GM12872 (cell line): ENCODE measurements around the gene KPNA2.

Experiments
- TF ChIP-seq, protein P1 (sequence below): IDR thresholded peaks from 3 replicates; pipeline ENCODE4 v1.5.1; 2011; ENCODE audit warnings: low read depth, mild to moderate bottlenecking, low read length, moderate library complexity; ENCODE audit not compliant: insufficient read depth

Gene KPNA2

GRCh38 chr17:68013385-68013784, 22.1 kb upstream of the KPNA2 start:
- TF ChIP-seq, protein P1, sequence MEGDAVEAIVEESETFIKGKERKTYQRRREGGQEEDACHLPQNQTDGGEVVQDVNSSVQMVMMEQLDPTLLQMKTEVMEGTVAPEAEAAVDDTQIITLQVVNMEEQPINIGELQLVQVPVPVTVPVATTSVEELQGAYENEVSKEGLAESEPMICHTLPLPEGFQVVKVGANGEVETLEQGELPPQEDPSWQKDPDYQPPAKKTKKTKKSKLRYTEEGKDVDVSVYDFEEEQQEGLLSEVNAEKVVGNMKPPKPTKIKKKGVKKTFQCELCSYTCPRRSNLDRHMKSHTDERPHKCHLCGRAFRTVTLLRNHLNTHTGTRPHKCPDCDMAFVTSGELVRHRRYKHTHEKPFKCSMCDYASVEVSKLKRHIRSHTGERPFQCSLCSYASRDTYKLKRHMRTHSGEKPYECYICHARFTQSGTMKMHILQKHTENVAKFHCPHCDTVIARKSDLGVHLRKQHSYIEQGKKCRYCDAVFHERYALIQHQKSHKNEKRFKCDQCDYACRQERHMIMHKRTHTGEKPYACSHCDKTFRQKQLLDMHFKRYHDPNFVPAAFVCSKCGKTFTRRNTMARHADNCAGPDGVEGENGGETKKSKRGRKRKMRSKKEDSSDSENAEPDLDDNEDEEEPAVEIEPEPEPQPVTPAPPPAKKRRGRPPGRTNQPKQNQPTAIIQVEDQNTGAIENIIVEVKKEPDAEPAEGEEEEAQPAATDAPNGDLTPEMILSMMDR = no peak

- TF ChIP-seq, protein P1 = no peak
These were observed 20.3 kb upstream of the KPNA2 start for GRCh38 chr17:68015081-68015723.

DNA sequence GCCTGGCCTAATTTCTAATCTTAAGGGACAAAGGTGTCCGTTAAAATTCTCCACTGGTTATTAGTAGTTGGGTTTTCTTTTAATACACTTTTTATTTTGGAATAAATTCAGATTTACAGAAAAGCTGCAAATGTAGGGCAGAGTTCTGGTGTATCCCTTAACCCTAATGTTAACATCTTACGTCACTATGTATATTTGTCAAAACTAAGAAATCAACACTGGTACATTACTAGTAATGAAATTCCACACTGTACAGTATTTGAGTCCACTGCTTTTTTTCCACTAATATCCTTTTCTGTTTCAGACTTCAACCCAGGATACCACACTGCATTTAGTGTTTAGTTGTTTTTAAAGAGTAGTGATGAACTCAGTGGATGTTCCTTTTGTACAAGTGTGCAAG, 18.7 kb upstream of the KPNA2 start:
- TF ChIP-seq, protein P1 = no peak

GRCh38 chr17:68019336-68019674, 16.2 kb upstream of the KPNA2 start:
- TF ChIP-seq, protein P1 = no peak

DNA sequence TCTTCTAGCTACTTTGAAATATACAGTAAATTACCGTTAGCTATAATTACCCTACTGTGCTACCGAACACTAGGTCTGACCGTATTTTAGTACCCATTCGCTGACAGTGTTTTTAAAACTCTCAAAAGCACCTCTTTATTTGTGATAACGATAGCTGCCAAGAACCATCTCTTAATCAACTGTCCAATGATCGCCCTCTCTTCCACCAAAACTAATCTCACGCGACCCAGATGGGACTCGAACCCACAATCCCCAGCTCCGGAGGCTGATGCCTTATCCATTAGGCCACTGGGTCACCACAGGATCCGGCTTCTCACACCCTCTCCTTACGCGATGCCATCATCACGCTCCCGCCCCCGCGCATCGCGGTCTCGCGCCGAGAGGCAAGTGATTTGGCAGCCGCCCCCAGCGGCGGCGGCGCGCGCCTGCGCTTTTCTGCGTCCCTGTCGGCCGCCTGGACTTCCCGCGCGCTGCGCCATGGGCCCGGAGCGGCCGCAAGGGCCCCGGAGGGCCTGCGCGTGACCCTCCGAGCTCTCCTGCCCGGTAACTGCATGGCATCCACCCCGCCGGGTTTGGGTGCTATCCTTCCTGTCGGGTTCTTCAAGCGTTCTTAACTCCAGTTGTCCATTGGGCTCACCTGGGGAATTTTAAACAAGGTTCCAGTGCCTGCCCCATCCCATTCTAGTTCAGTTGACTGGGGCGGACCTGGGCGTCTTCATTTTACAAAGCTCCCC, 15.7 kb upstream of the KPNA2 start:
- TF ChIP-seq, protein P1 = peak; percentile 60; the same call in 2 of the 3 replicates

DNA sequence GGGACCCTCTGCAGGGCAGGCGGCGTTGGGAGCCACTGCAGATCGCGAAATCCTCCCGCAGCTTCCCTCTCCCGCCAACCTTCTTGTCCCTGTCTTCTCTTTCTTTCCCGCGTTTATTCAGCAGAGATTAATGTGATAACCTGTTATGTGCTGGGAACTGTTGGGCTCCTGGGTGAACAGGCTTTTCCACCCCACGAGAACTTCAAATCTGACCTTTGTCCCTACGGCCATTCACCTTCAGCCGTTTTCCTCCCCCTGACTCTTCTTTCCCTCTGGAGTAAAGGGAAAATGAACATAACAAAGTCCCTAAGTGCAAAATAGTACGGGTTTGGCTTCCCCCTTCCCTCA, 15.2 kb upstream of the KPNA2 start:
- TF ChIP-seq, protein P1 = no peak

DNA sequence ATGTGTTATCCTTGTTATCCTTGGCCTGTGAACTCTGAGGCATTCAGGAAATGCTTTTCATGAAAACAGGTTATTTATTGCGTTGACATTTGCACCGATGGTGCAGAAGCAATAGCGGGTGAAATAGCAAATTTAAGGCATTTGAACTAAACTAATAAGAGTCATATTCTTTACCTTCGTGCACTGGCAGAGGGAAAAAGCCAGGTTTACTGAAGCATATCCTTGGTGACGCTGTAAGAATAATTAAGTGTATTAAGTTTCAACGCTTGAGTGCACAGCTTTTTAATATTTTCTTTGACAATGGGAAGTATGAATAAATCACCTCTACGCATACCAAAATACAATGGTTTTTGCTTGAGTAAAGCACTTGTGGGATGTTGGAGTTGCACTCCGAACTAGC, 13.6 kb upstream of the KPNA2 start:
- TF ChIP-seq, protein P1 = no peak
